ENCODE measurements around the gene MLST8.
"Not testable (repeated sequence)": the region's sequence is repeated elsewhere in the genome, so short reads cannot be mapped to it uniquely, and the experiment has no call there.

MLST8 gene

DNA sequence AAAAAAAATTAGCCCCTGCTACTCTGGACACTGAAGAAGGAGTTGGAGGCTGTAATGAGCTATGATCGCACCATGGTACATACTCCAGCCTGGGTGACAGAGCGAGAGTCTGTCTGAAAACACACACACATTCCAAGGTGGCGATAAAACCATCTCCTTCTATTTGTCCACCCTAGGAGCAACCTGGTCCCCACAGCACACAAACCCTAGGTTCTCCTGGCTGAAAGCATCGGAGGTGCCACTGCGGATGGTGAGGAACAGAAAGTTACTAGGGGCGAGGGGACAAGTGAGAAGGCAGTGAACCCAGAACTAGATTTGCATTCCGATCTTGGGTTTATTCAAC lies 47.5 kb downstream of the MLST8 start:
- DNase-seq, result no peak

GRCh38 chr16:2253293-2253692 lies 48.0 kb downstream of the MLST8 start:
- DNase-seq, result no peak

DNA sequence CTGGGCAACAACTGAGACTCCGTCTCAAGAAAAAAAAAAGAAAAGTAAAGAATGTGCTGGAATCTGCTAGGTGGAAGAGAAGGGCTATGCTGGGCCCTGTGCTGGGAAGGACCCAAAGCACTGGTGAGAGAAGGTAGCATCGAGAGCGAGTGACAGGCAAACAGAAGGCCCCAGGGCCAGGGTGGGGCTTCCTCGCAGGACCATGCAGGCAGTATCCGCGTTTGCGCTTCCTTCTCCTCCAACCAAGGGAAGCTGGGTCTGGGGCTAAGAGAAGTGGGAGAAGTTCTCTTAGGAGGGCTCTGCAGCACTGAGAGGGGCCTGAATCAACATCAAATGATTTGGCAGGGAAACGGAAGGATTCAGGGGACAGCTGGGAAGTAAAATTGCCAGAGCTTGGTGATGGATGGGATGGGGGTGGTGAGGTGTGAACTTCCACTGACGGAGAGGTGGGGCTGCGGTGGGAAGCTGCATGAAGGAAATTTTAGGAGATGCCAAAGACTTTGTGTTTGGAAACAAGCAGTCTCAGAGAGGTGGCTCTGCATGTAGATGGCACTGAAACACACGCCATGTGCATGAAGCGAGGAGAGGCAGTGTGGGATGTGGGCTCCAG lies 51.4 kb downstream of the MLST8 start:
- no peak for DNase-seq

GRCh38 chr16:2257726-2258125 lies 52.5 kb downstream of the MLST8 start:
- no peak for DNase-seq

- DNase-seq, result not testable (repeated sequence)
Measured at GRCh38 chr16:2258530-2258929, 53.3 kb downstream of the MLST8 start.
